Esophagus (tissue), 2 donors: ENCODE measurements around the gene SLC44A3. TPM values are rescaled to one million over a fixed set of nuclear protein-coding genes. Genes with fewer than 3 reads are reported as not detected.

Experiments
- H3K27ac ChIP-seq, 2 donors: one replicate each; pipeline ENCODE4 v1.5.1; 2013; ENCODE audit warnings: low read depth in 2 of 2, mild to moderate bottlenecking in 2 of 2, inconsistent platforms in 1 of 2, low read length in 1 of 2, moderate library complexity in 1 of 2
- H3K27me3 ChIP-seq, 2 donors: one replicate each; pipeline ENCODE4 v1.6.1; 2013; ENCODE audit warnings: low read length in 2 of 2, control low read depth in 1 of 2, mild to moderate bottlenecking in 1 of 2; ENCODE audit not compliant: insufficient read depth in 2 of 2, control insufficient read depth in 1 of 2
- H3K36me3 ChIP-seq, 2 donors: one replicate each; pipeline ENCODE4 v1.6.1; 2013; ENCODE audit warnings: low read length in 1 of 2; ENCODE audit not compliant: control insufficient read depth in 2 of 2, insufficient read depth in 2 of 2
- H3K4me1 ChIP-seq, 2 donors: one replicate each; pipeline ENCODE4 v1.6.1; 2013; ENCODE audit warnings: low read length in 1 of 2; ENCODE audit not compliant: control insufficient read depth in 2 of 2, insufficient read depth in 2 of 2
- H3K4me3 ChIP-seq, 2 donors: one replicate each; pipeline ENCODE4 v1.5.1; 2013; ENCODE audit warnings: low read length in 2 of 2, mild to moderate bottlenecking in 2 of 2, low read depth in 1 of 2, moderate library complexity in 1 of 2
- H3K9me3 ChIP-seq, 2 donors: one replicate each; pipeline ENCODE4 v1.6.1; 2013; ENCODE audit warnings: mild to moderate bottlenecking in 2 of 2, low read depth in 1 of 2, low read length in 1 of 2, moderate library complexity in 1 of 2; ENCODE audit not compliant: control insufficient read depth in 2 of 2, insufficient read depth in 1 of 2
- WGBS, 2 donors: extraction: QIAGEN DNeasy Blood & Tissue Kit; methylation state at CpG; one replicate each; pipeline ENCODE4 v1.1.7; 2013; 5-methylcytosine and 5-hydroxymethylcytosine counted together
- polyA plus RNA-seq, 2 donors: library from polyadenylated mRNA; stranded (reverse); fragments of 200-250 nt; gene quantifications; one replicate each; pipeline ENCODE4 v1.2.3, GENCODE V29; 2013
- donor health status: healthy with polysubstance abuse.
- donor health status: Bipolar disorder and iron deficiency.

Gene SLC44A3
- polyA plus RNA-seq, 2 donors: 7.0 to 7.4 TPM

DNA sequence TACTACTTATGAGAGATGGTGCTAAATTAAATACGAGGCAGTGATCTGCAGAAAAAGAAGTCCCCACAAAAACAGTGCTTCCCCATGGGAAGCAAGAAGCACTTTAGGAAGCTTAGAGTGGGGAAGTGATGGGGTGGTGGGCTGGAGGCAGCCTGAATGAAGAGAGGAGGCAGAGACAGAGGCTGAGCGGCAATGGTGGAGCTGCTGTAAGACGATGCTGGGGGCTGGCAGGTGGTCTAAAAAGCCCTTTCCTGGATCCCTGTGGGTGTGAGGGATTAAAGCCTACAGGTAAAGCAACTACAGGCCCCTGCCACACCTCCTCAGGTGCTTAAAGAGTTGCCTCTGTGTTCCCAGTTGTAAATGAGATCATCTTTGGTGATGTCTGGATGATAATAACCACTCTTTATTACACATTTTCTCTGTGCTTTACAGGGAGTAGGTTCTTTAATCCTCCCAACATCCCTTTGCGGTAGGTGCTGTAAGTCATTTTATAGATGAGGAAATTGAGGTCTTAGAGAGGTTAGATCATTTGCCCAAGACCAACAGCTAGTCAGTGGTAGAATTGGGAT lies 67.5 kb downstream of the SLC44A3 start:
- no peak overlapping the region for H3K4me3 ChIP-seq
- no peaks in the 10 kb centered on the region for H3K9me3 ChIP-seq
- WGBS, 2 donors: 76 to 87% methylated on average over 4 of the region's 4 CpGs
- peaks cover 3 to 7% of the 10 kb centered on the region in 2 donors for H3K4me1 ChIP-seq
- H3K27me3 ChIP-seq: no peaks in the 10 kb centered on the region
- H3K27ac ChIP-seq: peak overlapping the region in 1 of 2 donors; percentile 30
- H3K36me3 ChIP-seq: no peaks in the 10 kb centered on the region

DNA sequence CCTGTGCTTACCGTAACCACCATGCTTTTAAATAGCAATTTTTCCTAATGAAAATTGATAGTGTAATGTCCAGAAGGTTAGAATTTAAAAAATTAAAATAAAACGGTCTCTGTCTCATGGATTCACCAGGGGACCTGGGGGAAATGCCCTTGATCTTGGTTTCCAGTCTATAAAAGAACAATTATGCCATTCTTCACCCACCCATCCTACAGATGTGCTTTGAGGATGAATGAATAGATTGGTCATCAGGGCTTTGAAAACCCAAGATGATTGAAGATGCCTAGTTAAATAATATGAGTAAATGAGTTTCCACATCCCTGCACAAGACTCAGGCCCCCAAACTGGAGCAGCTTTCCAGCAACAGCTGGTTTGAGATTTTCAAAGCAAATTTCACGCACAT lies 68.0 kb downstream of the SLC44A3 start:
- no peaks in the 10 kb centered on the region for H3K27me3 ChIP-seq
- no peaks in the 10 kb centered on the region for H3K9me3 ChIP-seq
- peaks cover 3 to 4% of the 10 kb centered on the region in 2 donors for H3K4me1 ChIP-seq
- no peak overlapping the region for H3K4me3 ChIP-seq
- H3K27ac ChIP-seq: no peak overlapping the region
- WGBS, 2 donors: 85 to 87% methylated on average over 3 of the region's 3 CpGs
- no peaks in the 10 kb centered on the region for H3K36me3 ChIP-seq

DNA sequence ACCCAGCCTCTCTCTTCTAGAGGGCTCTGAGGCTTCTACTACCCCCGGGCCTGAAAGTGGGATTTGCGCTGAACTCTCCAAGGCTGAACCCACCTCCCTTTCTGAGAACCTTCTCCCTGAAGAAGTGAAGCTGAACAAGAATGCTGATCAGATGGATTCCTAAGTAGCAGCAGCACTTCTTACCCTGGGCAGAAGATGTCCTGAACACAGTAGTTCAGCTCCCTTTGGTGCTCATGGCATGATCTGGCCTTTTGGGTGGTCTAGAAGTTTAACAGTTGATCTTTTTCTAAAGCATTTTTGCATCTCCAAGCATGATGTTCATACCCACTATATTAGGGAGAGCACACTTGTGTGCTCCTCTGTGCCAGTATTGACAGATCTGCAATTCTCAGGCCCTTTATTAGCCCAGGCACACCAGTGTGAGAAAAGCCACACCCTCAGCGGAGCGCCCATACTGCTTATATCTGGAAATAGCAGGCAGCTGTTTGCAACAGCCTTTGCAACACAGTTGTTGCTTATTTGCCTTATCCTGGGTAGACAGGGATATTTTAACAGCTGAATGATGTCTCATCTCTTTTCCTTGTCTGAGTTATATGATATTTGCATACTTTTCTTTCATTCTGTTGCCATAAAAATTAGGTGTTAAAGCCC lies 72.6 kb downstream of the SLC44A3 start:
- Histone ChIP-seq H3K36me3 (peaks cover 0 to 5% of the 10 kb centered on the region in 2 donors), H3K27ac (no peak overlapping the region), H3K27me3 (no peaks in the 10 kb centered on the region), H3K4me1 (no peaks in the 10 kb centered on the region), H3K9me3 (no peaks in the 10 kb centered on the region), H3K4me3 (no peak overlapping the region)
- WGBS, 2 donors: 86 to 94% methylated on average over 4 of the region's 4 CpGs

DNA sequence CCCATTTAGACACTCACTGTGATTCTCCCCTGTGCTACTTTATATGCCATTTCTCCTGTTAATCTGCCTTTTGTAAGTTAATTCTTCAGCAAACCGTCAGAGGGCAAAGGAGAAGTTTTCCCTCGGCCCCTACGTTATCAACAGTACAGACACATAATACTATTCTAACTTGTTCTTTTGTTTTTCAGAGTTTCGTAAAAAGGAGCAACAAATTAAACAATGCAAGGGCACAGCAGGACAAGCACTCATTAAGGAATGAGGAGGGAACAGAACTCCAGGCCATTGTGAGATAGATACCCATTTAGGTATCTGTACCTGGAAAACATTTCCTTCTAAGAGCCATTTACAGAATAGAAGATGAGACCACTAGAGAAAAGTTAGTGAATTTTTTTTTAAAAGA lies 74.5 kb downstream of the SLC44A3 start:
- Histone ChIP-seq H3K4me1 (no peaks in the 10 kb centered on the region), H3K36me3 (peaks cover 0 to 6% of the 10 kb centered on the region in 2 donors), H3K27ac (no peak overlapping the region), H3K4me3 (no peak overlapping the region), H3K27me3 (no peaks in the 10 kb centered on the region), H3K9me3 (no peaks in the 10 kb centered on the region)
- WGBS, 2 donors: 85 to 90% methylated on average over 4 of the region's 4 CpGs

DNA sequence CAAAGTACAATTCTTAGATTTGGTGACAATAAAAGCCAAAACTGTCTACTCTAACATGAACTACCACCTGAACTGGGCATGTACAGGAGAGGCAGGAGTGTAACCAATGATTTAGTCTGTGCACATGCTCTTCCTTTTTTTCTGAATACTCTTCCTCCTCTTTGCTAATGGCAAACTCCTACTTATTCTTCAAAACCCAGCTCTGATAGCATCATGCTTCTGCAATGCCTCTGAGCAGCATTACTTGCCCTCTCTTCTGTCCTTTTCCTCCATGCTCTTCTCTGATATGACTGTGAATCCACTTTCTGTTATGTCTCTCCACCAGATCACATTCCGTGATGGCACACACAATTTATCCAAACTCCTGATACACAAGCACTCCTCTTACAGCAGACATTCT lies 75.4 kb downstream of the SLC44A3 start:
- H3K27ac ChIP-seq: no peak overlapping the region
- no peaks in the 10 kb centered on the region for H3K9me3 ChIP-seq
- H3K4me1 ChIP-seq: no peaks in the 10 kb centered on the region
- peaks cover under 1 to 7% of the 10 kb centered on the region in 2 donors for H3K36me3 ChIP-seq
- H3K4me3 ChIP-seq: no peak overlapping the region
- WGBS, 2 donors: 87 to 100% methylated on average over 1 of the region's 1 CpG
- no peaks in the 10 kb centered on the region for H3K27me3 ChIP-seq

DNA sequence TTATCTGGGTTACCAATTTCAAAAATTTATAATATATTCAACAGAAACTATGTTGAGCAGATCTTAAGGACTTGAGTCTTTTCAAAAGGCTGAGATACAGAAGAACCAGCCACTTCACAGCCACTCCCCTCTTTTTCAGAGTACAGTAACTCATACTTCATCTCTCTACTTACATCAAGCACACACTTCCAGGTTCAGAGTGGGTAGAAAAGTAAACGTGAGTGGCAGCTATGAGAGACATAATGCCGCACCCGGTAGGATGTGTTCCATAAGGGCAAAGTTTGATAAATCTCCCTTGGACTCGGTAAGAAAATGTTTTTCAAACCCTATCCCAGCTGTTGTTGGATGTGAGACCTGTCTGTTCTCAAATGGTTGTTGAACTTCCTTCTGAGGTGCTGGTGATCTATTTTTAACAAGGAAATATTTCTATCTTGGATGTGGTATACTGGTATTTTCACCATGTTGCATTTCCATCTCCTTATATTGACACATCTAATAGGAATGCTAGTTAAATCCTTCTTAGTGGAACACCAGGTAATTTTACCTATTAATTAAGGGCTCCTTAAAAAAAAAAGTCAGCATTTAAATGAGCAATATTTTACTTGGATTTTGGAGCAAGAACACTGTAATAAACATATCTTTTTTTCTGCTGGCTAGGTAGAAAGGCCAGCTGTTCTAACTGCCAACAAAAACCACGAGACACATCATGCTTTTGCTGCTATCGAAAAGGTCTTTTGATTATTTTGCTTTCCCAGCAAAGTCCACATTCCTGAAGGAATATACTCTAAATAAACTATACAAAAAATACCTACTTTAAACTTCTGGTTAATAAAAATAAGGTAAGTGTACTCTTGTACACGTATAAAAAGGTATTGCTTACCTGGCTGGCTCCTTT lies 78.6 kb downstream of the SLC44A3 start:
- Histone ChIP-seq H3K4me1 (no peaks in the 10 kb centered on the region), H3K27me3 (no peaks in the 10 kb centered on the region), H3K36me3 (peaks cover 4 to 8% of the 10 kb centered on the region in 2 donors), H3K9me3 (no peaks in the 10 kb centered on the region), H3K27ac (no peak overlapping the region), H3K4me3 (no peak overlapping the region)
- WGBS, 2 donors: 68 to 79% methylated on average over 7 of the region's 7 CpGs

DNA sequence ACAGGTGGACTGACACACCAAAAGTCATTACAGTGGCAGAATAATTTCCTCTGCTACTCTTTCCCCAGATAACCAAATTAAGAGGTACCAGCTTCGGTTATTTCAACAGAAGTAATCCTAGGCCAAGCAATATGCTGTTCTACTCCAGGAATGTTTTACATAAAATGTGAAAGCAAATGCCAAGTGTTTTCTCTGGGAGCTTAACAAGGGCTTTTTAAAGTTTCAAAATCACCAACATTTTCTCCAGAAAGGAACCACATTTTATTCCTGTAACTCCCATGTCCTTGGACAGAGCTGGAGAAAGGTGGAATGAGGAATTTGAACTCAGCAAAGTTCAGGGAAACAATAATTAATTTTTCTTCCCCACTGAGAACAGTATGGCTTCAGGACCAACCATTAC lies 79.6 kb downstream of the SLC44A3 start:
- WGBS, 2 donors: 67 to 69% methylated on average over 1 of the region's 1 CpG
- Histone ChIP-seq H3K4me1 (no peaks in the 10 kb centered on the region), H3K4me3 (no peak overlapping the region), H3K36me3 (peaks cover 4 to 8% of the 10 kb centered on the region in 2 donors), H3K27ac (no peak overlapping the region), H3K9me3 (no peaks in the 10 kb centered on the region), H3K27me3 (no peaks in the 10 kb centered on the region)

DNA sequence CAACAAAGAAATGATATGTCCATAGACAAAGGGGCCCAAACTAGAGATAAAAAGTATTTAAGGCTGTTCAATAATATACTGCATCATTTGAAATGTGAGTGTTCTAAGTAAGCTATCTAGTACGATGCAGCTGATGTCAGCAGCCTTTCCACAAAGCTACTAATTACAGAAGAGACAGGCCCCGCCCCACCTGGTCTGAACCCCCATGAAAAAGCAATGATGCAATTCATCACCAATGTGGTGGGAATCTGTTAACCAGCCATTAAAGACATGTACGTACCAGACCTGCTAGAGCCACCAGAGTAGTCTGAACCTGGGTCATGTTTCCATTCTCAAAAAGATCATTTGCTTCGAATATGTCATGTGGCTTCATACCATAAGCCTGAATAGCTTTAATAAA lies 81.7 kb downstream of the SLC44A3 start:
- Histone ChIP-seq H3K4me1 (no peaks in the 10 kb centered on the region), H3K27me3 (no peaks in the 10 kb centered on the region), H3K27ac (no peak overlapping the region), H3K36me3 (peaks cover 4 to 5% of the 10 kb centered on the region in 2 donors), H3K4me3 (no peak overlapping the region), H3K9me3 (no peaks in the 10 kb centered on the region)
- 87 to 89% methylated on average over 4 of the region's 4 CpGs for WGBS, 2 donors

DNA sequence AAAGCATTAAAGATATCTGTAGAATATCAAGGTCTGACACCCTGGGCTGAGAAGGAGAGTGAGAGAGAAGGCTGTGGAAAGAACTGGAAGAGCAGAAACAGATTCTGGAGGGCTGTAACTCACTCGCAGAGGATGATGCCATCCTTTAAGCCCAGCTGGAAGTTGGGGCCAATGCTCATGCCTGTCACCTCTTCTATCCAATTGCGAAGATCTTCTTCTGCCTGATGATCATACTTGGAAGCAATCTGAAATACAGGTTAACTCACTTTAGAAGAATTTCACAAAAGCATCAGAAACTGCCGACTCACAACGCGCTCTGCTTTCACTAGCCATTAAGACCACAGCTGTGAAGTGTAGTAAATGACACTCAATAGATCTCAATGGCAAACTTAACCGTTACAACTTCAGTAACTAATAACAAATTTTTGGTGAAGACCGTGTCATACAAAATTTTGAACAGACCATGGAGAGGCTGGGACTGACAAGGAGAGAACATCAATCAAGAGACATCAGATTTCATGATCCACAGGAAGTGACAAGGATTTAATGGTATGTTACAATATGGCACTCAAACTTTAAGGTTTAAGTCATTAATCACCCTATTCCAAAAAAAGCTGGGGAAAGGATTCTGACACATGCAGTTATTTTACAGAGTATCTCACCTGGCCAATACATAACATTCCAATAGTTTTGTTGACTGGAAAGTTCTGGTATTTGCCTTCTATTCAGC lies 83.3 kb downstream of the SLC44A3 start:
- peaks cover 2 to 4% of the 10 kb centered on the region in 2 donors for H3K36me3 ChIP-seq
- H3K4me1 ChIP-seq: no peaks in the 10 kb centered on the region
- 90 to 94% methylated on average over 7 of the region's 7 CpGs for WGBS, 2 donors
- no peaks in the 10 kb centered on the region for H3K27me3 ChIP-seq
- H3K9me3 ChIP-seq: no peaks in the 10 kb centered on the region
- H3K27ac ChIP-seq: no peak overlapping the region
- no peak overlapping the region for H3K4me3 ChIP-seq
